GM21786 (cell line): ENCODE data around the gene MDFIC2.
"Not testable (repeated sequence)": the region's sequence is repeated elsewhere in the genome, so short reads cannot be mapped to it uniquely, and the experiment has no call there.

Experiments
- ATAC-seq: cut with Tn5 transposase; IDR thresholded peaks from one replicate; pipeline ENCODE4 v1.9.1; 2021; ENCODE audit not compliant: unreplicated experiment

The MDFIC2 gene

DNA sequence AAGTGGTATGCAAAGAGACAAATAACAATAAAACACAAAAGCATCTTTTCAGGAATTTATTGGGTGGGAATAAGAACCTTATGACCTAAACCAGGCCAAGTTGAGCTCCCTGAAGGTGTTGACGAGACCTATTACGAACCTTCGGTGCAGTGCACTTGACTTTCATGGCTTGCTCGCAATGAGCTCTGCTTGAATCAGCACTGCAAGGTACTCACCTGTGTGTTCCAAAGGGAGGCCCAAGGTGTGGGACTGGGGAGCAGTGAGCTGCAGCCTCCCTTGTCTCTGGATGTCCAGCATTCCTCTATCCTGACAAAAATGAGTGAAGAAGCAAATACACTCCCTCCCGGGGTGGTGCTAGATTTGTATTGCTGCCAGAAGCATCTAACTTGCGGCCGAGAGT is at the start of gene MDFIC2:
Gene MDFIC2, minus strand, starts transcription at position 303 of the 400 bp plus-strand sequence. CDS start 665 bp downstream, outside the sequence.
- no peak for ATAC-seq

DNA sequence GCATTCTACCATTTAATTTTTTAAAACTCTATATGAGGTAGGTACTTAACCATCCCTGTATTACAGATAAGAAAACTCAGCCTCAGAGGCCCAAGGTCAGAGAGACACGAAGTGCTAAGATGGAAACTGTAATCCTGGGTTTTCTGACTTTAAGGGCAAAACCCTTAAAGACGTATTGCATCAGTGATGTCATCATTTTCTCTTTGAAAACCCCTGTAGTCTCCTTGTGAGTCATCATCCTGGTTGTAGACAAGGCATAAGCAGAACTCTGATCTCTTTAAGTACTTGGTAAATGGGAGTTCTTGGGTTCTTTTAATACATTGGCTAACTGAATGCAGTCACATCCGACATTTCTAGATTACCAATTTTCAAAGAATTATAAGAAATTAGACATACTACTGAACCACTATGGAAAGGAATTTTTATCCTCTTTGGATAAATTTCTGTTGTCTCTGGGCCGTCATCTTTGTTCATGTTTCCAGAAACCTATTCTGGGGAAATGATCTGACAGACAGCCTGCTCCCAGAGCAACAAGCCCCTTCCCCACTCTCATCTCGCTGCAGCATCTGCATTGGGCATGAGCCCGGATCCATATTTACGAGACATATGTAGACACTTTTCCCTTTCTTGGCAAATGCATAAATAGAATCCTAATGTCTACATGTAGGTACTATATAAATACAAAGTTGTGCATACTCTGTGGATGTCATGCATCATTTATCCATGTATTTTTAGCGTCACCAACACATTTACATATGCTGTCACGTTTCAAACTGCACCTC is 48.7 kb upstream of the MDFIC2 start:
- peak; percentile 80 for ATAC-seq

DNA sequence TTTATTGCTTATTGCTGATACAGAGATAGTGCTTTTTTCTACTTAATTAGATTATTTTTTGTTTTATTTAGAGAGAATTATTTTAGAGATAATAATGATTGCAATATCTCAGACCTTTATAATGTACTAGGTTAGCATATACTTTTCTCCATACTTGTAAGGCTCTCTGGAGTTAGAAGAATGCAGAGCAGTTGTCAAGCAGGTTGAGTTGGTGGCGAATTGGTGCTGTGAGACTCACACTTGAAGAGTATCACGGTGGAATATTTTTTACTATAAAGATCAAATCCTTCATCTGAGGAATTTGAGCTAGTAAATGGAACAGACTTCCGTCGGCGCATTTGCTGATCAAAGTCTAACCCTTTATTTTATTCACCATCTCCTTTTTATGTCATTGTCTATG is 47.3 kb upstream of the MDFIC2 start:
- no peak for ATAC-seq

DNA sequence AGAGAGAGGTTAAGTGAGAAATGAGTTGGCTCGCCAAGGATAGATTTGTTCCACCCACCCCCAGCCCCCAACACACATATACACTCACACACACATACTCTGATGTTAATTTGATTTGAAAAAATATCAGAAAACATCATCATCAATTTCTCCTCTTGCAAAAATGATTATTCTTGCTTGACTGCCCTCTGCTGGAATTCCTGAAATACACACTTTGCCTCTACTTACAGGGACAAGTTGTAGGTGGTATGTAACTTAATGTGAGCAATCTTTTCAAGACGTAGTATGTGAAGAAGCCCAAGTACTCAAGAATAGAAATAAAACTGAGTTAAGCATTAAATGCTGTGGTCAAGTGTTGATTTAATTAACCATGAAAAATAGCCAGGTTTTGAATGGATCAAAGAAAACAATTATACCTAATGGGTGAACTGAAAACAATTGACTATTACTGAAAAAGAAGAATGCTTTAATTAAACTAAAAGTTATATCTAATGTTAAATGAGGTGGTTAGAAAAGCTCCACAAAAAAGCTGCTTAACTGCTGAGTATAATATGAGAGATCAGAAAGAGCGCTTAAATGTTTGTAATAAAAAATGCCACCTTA is 46.6 kb upstream of the MDFIC2 start:
- ATAC-seq, result no peak

DNA sequence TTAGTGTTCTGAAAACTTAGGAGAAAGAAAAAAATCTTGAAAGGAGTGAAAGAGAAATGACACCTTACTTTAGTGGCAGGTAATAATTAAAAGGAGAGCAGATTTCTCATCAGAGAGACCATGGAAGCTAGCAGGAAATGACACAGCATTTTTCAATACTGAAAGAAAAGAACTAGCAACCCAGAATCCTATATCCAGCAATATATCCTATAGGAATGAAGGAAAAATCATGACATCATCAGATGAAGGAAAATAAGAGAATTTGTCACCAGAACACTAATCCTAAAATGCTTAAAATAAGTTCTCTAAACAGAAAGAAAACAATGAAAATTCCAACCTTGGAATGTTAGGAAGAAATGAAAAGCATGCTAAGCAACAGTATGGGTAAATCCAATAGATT is 39.8 kb upstream of the MDFIC2 start:
- ATAC-seq, result no peak

DNA sequence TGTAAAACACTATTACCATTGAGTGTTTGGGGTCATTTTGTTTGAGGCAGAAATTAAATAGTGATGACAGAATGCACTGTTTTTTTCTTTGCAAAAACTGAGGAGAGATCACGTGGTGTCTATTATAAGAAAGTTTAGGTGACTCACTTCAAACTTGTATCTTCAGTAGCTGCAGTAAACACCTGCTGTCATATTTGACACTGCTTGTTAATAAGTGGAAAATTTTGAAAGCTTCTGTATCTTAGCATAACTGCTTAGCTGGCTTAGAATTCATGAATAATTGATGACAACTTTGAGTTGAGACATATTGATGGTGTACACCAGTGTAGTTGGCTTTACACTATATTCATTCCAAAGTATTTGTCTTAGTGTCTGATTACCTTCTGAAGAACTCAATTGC is 29.7 kb upstream of the MDFIC2 start:
- ATAC-seq, result no peak

DNA sequence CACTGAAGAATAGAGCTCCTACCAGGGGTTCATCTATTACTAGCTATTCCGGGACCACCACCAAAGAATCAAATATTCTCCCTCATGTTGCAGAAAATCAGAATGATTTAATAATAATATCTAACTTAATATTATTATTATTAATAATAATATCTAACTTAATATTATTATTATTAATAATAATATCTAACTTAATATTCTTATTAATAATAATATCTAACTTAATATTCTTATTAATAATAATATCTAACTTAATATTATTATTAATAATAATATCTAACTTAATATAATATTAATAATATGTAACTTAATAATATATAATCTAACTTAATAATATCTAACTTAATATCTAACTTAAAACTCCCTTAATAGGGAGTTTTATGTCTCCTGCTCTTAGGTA is 24.4 kb upstream of the MDFIC2 start:
- ATAC-seq, result not testable (repeated sequence)

DNA sequence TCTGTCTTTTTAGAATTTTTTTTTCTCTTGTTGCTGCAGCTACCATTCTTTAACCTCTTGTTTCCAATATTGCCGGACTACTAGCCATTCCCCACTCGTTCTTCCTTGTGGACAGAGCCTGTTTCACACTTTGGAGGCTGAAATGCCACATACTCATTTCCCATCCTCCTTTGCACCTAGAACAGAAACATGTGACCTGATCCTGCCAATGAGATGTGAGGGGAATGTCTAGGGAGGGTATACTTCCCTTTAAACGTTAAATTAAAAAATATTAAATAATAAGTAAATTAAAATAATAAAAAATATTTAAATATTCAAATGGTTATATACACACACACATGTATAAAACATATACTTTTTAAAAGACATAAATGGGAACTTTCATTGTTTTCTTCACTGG is 20.6 kb upstream of the MDFIC2 start:
- no peak for ATAC-seq

DNA sequence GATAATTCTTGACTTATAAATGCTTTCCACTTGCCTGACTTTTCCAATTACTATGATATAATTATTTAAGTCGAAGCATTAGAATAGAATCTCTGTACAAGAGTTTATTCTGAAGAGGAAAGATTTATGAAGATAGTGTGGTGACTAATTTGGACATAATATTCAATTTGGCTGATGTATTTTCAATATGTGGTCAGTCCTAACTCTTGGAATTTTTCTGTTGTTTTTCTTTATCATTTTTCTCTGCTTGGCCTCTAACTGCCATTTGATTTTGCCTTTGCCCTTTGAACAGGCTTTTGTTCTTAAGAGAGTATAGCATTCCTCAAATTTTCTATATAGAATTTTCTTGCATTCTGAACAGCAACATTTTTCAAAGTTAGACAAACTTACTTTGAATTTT is 2.6 kb upstream of the MDFIC2 start:
- ATAC-seq, result no peak

DNA sequence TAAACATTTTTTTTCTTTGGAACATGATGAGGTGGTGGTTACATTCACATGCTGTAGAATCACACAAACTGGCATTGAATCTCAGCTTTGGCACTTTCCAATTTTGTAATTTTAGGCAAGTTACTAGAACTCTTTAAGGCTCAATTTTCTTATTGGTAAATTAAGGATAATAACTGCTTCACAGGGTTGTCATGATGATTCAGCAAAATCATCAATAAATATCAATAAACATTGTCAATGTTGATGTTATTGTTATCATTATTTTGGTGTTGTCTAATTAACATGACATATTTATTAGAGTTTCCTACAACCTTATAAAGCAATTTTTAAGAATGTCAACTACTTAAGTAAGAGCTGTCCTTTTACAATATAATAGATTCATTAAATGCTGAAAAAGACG is 1.6 kb downstream of the MDFIC2 start:
- no peak for ATAC-seq

DNA sequence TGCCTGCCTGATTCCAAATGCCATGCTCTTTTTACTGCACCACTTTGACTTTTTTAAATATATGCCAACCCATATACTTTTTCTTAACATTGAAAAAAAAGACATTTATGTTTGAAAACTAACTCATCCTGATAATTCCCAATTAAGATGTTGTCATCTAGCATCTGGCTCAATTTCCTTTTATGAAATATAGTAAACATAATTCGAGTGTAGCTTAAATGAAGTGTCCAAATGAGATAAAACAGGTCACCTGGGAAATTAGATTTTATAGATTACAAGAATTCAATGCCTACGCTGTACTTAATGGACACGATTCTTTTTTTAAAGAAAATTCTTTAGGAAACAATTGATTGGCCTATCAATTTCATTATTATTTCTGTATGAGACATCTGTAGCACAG is 2.8 kb downstream of the MDFIC2 start:
- ATAC-seq, result no peak

DNA sequence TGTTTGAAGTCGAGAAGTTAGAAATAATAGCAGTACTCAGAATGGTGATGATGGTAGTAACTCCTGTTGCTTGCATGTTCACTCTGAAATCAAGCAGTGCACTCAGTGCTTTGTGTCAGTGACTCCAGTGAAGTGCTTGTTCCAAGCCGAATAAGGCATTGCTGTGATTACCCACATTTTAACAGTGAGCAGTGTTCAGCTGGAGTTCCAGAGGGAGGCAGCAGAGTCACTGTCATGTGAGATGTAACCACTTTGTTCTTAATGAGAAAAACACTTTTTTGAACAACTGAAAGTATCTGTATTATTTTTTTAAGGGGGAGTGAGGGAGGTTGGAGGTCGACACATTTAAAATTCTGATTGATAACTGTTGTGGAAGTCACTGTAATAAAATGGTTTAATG is 3.7 kb downstream of the MDFIC2 start:
- ATAC-seq, result no peak

DNA sequence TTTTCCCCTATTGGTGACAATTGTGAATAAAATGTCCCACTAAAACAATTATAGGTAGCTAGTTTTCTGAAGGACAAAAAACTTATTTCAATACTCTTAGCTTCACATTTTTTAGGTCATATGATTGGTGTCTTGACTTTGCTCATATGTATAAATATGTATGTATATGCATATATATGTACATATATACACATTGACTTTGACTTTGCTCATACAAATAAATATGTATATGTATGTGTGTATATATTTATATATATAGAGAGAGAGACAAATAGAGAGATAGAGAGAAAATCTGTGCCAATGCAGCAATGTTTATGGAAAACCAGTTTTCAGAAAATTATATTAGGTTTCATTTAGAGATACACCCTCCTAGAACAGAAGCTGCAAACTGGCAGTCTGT is 5.7 kb downstream of the MDFIC2 start:
- no peak for ATAC-seq

DNA sequence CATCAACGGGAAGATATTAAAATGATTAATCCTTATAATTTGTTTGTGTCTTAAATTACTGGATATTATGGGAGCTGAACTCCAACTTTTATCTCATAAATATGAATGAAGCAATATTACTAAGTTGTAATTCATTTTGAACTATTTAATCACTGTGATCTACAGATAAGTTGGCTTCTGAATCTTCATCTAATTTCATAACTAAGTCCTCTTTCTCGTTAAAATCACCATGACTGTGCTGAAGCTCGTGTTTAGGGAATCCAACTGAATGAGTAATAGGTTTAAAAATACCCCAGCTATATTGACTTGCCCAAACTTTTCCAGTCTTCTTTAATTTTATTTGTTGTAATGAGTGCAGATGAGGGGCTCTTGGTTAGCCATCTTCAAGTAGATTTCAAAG is 14.1 kb downstream of the MDFIC2 start:
- ATAC-seq, result no peak

DNA sequence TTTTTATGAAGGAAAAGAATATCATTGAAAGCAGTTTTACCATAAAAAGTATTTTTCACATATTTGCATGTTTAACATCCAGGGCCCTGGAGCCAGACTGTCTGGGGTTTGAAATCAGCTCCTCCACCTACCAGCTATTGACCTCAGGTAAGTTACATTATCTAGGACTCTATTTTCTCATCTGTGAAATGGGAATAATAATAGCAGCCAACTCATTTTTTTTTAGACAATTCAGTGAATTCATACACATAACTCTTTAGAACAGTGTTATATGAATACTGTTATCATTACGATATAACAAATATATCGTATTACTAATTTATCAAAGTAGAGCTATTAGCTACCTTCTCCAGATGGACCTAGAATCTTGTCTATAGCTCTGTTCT is 21.3 kb downstream of the MDFIC2 start:
- ATAC-seq, result no peak

DNA sequence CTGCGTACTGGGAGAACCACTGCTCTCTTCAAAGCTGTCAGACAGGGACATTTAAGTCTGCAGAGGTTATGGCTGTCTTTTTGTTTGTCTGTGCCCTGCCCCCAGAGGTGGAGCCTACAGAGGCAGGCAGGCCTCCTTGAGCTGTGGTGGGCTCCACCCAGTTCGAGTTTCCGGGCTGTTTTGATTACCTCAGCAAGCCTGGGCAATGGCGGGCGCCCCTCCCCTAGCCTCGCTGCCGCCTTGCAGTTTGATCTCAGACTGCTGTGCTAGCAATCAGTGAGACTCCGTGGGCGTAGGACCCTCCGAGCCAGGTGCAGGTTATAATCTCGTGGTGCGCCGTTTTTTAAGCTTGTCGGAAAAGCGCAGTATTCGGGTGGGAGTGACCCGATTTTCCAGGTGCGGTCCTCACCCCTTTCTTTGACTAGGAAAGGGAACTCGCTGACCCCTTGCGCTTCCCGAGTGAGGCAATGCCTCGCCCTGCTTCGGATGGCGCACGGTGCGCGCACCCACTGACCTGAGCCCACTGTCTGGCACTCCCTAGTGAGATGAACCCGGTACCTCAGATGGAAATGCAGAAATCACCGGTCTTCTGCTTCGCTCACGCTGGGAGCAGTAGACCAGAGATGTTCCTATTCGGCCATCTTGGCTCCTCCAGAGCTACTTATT is 21.9 kb downstream of the MDFIC2 start:
- ATAC-seq, result not testable (repeated sequence)

DNA sequence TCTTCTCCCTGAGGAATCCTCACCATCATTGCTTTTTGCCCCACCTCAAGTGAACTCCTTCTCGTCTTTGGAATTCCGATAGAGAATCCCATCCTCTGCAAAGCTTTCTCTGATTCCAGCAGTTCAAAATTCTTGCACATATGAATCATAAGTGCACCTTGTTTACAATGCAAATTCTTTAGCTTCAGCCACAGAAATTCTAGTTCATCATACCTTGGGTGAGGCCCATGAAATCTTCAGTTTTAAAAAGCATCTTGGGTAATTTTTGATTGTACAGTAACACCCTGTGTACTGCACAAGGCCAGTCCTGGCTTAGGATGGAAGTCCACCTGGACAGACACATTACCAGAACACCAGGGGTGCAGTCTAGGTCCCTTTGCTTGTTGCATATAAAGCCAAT is 30.8 kb downstream of the MDFIC2 start:
- ATAC-seq, result no peak

DNA sequence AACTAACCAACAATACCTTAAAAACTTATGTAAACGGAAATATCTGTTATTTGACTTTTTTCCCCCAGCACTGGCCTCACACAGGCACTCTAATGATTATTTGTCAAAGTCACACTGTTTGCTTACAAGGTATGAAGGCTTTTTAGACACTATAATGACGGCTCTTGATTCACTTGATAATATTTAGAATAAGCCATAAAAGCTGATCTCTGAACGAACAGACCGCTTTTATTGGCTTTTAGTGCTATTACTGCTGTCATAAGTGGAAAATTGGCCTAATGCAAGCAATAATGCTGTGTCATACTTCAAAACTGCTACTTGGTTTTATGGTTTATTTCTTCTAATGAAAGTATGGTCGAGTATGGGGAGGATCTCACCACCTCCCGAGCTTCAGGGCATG is 35.1 kb downstream of the MDFIC2 start:
- ATAC-seq, result no peak

DNA sequence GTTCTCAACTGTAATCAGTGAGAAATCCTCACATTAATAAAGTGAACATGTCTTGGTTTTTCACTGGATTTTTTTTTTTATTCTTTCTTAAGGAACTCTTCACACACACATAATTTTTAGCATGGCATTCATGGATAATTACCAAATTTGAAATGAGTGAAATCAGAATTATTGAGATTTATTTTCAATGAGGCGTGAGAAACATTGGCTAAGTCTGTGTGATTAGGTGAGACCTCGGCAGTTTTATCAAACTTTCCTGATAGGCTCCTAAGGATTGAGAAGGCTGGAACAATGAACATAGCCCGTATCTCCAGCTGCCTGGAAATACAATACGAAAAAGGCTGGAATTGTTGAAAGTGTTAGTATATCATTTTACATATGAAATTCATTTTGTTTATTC is 35.5 kb downstream of the MDFIC2 start:
- no peak for ATAC-seq

DNA sequence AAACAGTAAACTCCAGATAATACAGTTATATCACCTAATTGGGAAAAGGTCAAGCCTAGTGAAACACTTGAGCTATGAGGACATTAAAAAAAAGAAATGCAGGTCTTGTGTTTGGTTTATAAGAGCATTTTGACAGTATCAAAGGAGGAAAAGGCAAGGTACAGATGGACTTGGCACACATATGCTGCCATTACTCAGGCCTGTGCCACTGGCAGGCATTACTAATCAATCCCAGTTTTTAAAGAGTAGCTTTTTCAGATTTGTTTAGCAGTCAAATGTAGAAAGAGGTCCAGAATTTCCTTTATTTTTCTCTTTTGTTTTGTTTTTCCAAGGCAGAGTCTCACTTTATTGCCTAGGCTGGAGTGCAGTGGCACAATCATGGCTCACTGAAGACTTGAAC is 38.9 kb downstream of the MDFIC2 start:
- ATAC-seq, result no peak

DNA sequence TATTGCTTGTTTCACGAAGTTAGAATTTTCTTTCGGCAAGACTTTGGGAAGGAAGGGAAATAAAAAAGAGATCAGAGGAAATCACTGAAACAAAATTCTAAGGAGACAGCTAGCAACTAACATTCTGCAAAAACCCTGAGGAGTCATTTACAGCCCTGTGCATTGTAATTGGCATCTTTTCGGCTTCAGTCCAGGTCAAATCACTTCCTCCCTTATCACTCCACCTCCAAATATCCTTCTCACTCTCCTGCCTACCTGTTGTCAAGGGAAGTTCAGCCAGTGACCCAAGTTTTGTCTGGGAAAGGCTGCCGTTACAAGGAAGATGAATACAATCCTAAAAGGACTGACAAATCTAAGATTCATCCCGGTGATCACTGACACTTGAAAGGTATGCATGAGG is 39.6 kb downstream of the MDFIC2 start:
- ATAC-seq, result no peak

DNA sequence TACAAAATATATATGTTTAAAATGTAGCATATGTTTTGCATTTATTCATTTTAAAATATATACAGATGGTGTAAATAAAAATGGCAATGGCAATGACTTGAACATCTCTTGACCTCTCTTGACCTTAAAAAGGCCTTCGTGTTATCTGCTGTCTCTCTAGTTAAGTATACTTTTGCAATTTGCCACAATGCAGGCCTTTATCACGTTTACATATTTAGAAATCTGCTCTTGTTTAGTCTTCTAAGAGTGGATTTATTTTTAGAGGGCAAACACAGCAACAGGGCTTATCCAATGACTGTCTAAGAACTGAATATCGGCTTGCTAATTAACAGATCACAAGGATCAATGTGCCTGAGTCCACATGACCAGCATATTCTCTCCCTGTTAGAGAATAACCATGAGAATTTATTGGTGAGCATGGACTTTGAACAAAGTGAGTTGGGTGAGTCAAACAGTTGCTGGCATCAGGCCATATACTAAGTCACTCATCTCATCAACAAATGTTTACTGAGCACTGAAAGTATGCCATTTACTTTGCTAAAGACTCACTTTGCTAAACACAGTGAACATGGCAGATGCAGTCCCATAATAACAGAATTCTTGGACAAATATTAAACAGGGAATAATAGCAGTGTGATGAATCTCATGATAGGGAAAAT is 48.2 kb downstream of the MDFIC2 start:
- no peak for ATAC-seq
